K562 (cell line): ENCODE measurements around the gene AAK1. TPM values are rescaled to one million over a fixed set of nuclear protein-coding genes. Genes with fewer than 3 reads are reported as not detected.

Experiments
- AFF4 ChIP-seq: sonication (generic); formaldehyde crosslinking; IDR thresholded peaks from 2 replicates; pipeline ENCODE4 v1.8.0; 2023; ENCODE audit warnings: mild to moderate bottlenecking, missing genetic modification reagents
- BCL6 ChIP-seq: fragments of 250-450 bp; sonication (Bioruptor Pico); IDR thresholded peaks from 2 replicates; pipeline ENCODE4 v1.4.0; 2020
- E2F6 ChIP-seq, 2 experiments: IDR thresholded peaks; 2 replicates each; pipeline ENCODE4 v1.6.1; 2011; ENCODE audit warnings: borderline replicate concordance in 1 of 2, control low read depth in 1 of 2, low read depth in 1 of 2, low read length in 1 of 2, mild to moderate bottlenecking in 1 of 2, mixed read lengths in 1 of 2, moderate library complexity in 1 of 2; ENCODE audit not compliant: insufficient read depth in 1 of 2, insufficient read length in 1 of 2, poor library complexity in 1 of 2, severe bottlenecking in 1 of 2; ENCODE audit errors: extremely low read depth in 1 of 2
- GMEB1 ChIP-seq: fragments of 250-450 bp; sonication (Bioruptor Pico); IDR thresholded peaks from 2 replicates; pipeline ENCODE4 v1.4.0; 2020; ENCODE audit warnings: mild to moderate bottlenecking
- HDAC3 ChIP-seq: fragments of 450-650 bp; IDR thresholded peaks from 2 replicates; pipeline ENCODE4 v1.6.1; 2018; ENCODE audit warnings: borderline replicate concordance, mild to moderate bottlenecking, moderate library complexity; ENCODE audit not compliant: partially characterized antibody
- KDM4B ChIP-seq, 2 experiments: fragments of 450-650 bp in 1 of 2; sonication (generic) in 1 of 2; IDR thresholded peaks; 2 replicates each; pipeline ENCODE4 v1.6.1; 2016 to 2017; ENCODE audit warnings: borderline replicate concordance in 2 of 2, antibody characterized with exemption in 1 of 2, low read depth in 1 of 2, mild to moderate bottlenecking in 1 of 2
- KHSRP ChIP-seq: fragments of 450-650 bp; IDR thresholded peaks from 2 replicates; pipeline ENCODE4 v1.6.1; 2017
- MAX ChIP-seq: sonication (generic); formaldehyde crosslinking; IDR thresholded peaks from 2 replicates; pipeline ENCODE4 v1.9.0; 2022; ENCODE audit warnings: mild to moderate bottlenecking, missing genetic modification reagents
- MAZ ChIP-seq, 2 experiments: fragments of 450-650 bp in 1 of 2; sonication (generic) in 1 of 2; formaldehyde crosslinking; IDR thresholded peaks in 1 of 2; conservative IDR thresholded peaks in 1 of 2; 2 replicates each; pipeline versions ENCODE4 v1.4.0 to v1.5.0; 2020; ENCODE audit warnings: mild to moderate bottlenecking in 1 of 2, missing genetic modification reagents in 1 of 2
- NONO ChIP-seq, 2 experiments: fragments of 200-400 bp in 1 of 2; fragments of 450-650 bp in 1 of 2; formaldehyde crosslinking in 1 of 2; IDR thresholded peaks; 2 replicates each; pipeline ENCODE4 v1.6.1; 2017; ENCODE audit warnings: low read depth in 2 of 2, mild to moderate bottlenecking in 2 of 2, moderate library complexity in 2 of 2, low read length in 1 of 2
- POLR2H ChIP-seq: IDR thresholded peaks from 2 replicates; pipeline ENCODE4 v1.6.1; 2016; ENCODE audit warnings: missing genetic modification characterization, low read depth, mild to moderate bottlenecking, control low read depth, missing compliant biosample characterization, moderate library complexity
- RBM25 ChIP-seq: fragments of 200-400 bp; formaldehyde crosslinking; IDR thresholded peaks from 2 replicates; pipeline ENCODE4 v1.6.1; 2018; ENCODE audit warnings: low read length, low read depth, moderate library complexity; ENCODE audit not compliant: severe bottlenecking
- SAP30 ChIP-seq: fragments of 200-600 bp; sonication (generic); IDR thresholded peaks from 2 replicates; pipeline ENCODE4 v1.6.1; 2012; ENCODE audit warnings: borderline replicate concordance, low read depth, mild to moderate bottlenecking, moderate library complexity, low read length, control low read depth, inconsistent platforms; ENCODE audit not compliant: insufficient read depth, poor library complexity, severe bottlenecking
- ZFPM2 ChIP-seq: fragments of 250-450 bp; sonication (Bioruptor Pico); IDR thresholded peaks from 2 replicates; pipeline ENCODE4 v1.5.1; 2022; ENCODE audit warnings: mild to moderate bottlenecking
- ZNF253 ChIP-seq: fragments of 250-450 bp; sonication (Bioruptor Pico); conservative IDR thresholded peaks from 2 replicates; pipeline ENCODE4 v1.6.1; 2021; ENCODE audit warnings: mild to moderate bottlenecking
- ZNF551 ChIP-seq: fragments of 250-450 bp; sonication (Bioruptor Pico); IDR thresholded peaks from 2 replicates; pipeline ENCODE4 v1.5.0; 2021; ENCODE audit warnings: mild to moderate bottlenecking, moderate library complexity
- ZNF707 ChIP-seq: fragments of 250-450 bp; sonication (Bioruptor Pico); conservative IDR thresholded peaks from 2 replicates; pipeline ENCODE4 v1.8.0; 2022; ENCODE audit warnings: inconsistent platforms, mild to moderate bottlenecking, moderate library complexity
- ZNF717 ChIP-seq: fragments of 250-450 bp; sonication (Bioruptor Pico); IDR thresholded peaks from 2 replicates; pipeline ENCODE4 v1.5.0; 2021
- ZSCAN29 ChIP-seq: fragments of 450-650 bp; IDR thresholded peaks from 2 replicates; pipeline ENCODE4 v1.6.1; 2017
- polyA plus RNA-seq, 8 experiments: library from polyadenylated mRNA; depleted of rRNA in 4 of 8; stranded (reverse) in 5 of 8; unstranded in 3 of 8; fragments of >200 nt; fragmentation: Nextera tagmentation in 2 of 8; fragmentation: Illumina TruSeq in 1 of 8; extraction: Ambion mirVana in 2 of 8; extraction: Trizol in 1 of 8; gene quantifications; 2 replicates each; pipeline versions ENCODE4 v1.2.1 to v1.2.3, GENCODE V29; 2011 to 2014; ENCODE audit warnings: inconsistent platforms in 1 of 8, missing spikeins in 1 of 8
- total RNA-seq, 7 experiments: library from RNA; depleted of rRNA in 6 of 7; stranded (reverse); fragments of >200 nt in 6 of 7; fragmentation: Illumina TruSeq in 2 of 7; extraction: Trizol in 2 of 7; gene quantifications; 2 replicates each; pipeline versions ENCODE4 v1.2.1 to v1.2.3, GENCODE V29; 2011 to 2021; ENCODE audit warnings: low replicate concordance in 1 of 7

Gene AAK1
- total and polyA plus RNA-seq, 9 of the 15 experiments (the other 6 are each of a cell fraction or from before 2014, with no cell fraction given), result 0.89 to 17.1 (median 6.0) TPM

- TF ChIP-seq ZNF717 (CRISPR knock-in tag) (no peak), MAZ (CRISPR knock-in tag; conservative IDR thresholded peaks at IDR 0.05 in 1 of 2, IDR thresholded peaks at IDR 0.05 in 1 of 2) (no peak), GMEB1 (no peak), ZNF551 (no peak), HDAC3 (peak; percentile 78), KDM4B (IDR thresholded peaks at IDR 0.05; ENCODE audit: borderline replicate concordance in 2 of 2, low read depth in 1 of 2) (no peak), KHSRP (no peak), ZSCAN29 (no peak), ZFPM2 (CRISPR knock-in tag) (0 out of 2 replicates have a peak, but pooled peaks have one; percentile 80), SAP30 (peak; percentile 70), POLR2H (tag) (peak; percentile 66; the same call in 1 of the 2 replicates), AFF4 (CRISPR knock-in tag) (0 out of 2 replicates have a peak, but pooled peaks have one; percentile 22), ZNF253 (CRISPR knock-in tag) (no peak), NONO (IDR thresholded peaks at IDR 0.05; ENCODE audit: low read depth in 2 of 2, low read length in 1 of 2) (no peak; a peak in 1 of 4 replicates), ZNF707 (no peak), MAX (CRISPR knock-in tag) (no peak), E2F6 (IDR thresholded peaks at IDR 0.05; ENCODE audit: borderline replicate concordance in 1 of 2, extremely low read depth in 1 of 2, insufficient read depth in 1 of 2, insufficient read length in 1 of 2, low read depth in 1 of 2, low read length in 1 of 2, poor library complexity in 1 of 2, severe bottlenecking in 1 of 2) (no peak), BCL6 (no peak), RBM25 (no peak)
These were observed 584 bp downstream of the AAK1 start (continued) for GRCh38 chr2:69642709-69643601.
